GM08714 (cell line): ENCODE measurements around the gene RPL39L.

Experiments used
- H3K4me3 ChIP-seq: fragments of 200-500 bp; sonication (Bioruptor generic); 2 replicates; pipeline ENCODE4 v1.5.1; 2014; ENCODE audit warnings: mild to moderate bottlenecking, low read length, inconsistent platforms
- ZNF274 ChIP-seq: IDR thresholded peaks from 2 replicates; pipeline ENCODE4 v1.6.1; 2012; ENCODE audit warnings: mild to moderate bottlenecking, low read depth, low read length

RPL39L gene

DNA sequence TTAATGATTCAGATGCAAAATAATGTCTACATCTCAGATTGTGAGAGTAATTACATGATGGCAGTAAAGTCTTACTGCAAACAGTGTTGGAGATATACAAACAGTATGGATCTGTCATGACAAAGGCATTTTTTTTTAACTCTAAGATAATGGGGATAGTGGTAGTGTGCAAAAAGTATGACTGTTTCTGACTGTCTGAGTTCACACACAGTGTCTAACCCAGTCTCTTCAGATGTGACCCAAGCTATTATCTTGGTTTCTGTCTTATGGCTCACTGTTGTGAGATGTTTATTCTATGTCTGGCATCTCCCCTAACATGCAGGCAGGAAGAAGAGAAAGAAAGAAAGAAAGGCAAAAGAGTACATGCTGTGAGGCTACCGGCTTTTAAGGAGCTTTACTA lies 17.0 kb downstream of the RPL39L start:
- no peak for TF ChIP-seq ZNF274
- no peak overlapping the region for H3K4me3 ChIP-seq

DNA sequence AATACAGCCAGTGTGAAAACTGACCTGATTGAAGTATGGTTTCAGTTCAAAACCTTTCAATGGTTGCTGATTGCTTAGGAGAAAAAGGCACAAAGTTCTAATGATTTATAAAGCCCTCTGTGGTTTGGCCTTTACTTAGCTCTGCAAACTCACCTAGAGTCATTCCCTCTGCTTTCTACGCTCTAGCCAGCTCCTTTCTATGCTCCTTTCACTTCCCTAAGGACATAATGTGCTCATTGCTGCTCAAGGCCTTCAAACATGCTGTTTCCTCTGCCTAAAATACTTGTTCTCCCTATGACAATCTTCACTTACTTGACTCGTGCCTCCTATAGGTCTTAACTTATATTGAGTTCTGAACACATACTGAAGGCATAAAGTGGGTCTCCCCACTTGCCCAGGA lies 19.0 kb downstream of the RPL39L start:
- no peak for TF ChIP-seq ZNF274
- H3K4me3 ChIP-seq, result no peak overlapping the region

DNA sequence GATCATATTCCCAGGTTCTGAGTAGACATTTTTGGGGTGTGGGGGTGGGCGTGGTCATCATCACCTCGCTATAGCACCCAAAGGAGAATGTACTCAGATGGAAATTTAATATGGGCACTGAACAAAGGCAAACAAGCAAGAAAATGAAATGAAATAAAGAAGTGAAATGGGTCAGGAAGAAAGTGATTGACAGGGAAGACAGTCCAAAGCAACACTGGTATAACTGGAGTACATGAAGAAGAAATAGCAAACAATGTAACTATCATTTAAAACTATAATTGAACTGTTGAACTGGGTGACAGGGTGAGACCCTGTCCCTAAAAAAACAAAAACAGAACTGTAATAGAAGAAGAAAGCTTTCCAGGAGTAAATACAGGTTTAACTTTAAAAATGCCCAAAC lies 24.8 kb downstream of the RPL39L start:
- no peak for TF ChIP-seq ZNF274
- no peak overlapping the region for H3K4me3 ChIP-seq

DNA sequence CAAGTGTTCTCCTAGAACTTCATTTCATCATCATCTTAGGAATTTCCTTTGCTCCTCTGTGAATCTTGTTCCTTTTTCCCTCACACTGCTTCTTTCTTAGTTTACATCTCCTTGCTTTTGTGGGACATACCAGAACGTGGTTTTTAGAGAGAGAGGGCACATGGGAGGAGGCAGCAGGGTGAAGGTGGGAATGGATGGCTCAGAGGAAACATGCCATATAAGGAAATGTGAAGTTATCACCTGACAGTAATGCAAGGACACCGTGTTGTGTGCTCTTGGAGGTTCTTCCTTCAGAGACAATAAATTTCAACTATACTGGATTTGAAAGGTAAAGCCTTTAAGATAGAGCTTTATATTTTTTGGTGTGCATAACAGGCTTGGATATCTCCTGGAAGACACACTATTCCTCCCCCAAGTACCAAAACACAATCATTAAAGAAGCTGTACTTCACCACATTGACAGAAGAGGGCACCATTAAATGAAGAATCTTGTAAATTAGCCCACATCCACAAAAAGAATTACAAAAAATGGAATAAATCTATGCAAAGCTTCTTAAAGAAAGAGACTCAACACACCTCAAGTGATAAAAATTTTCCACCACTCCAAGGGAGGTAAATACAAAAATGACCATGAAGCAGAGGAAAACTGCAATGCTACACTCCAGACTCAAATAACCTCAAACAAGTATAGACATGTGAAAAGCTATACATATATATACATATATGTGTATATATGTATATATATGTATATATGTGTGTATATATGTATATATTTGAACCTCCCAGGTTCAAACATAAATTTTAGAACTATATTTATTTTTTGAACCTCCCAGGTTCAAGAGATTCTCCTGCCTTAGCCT lies 26.1 kb downstream of the RPL39L start:
- H3K4me3 ChIP-seq, result no peak overlapping the region
- TF ChIP-seq ZNF274, result no peak

DNA sequence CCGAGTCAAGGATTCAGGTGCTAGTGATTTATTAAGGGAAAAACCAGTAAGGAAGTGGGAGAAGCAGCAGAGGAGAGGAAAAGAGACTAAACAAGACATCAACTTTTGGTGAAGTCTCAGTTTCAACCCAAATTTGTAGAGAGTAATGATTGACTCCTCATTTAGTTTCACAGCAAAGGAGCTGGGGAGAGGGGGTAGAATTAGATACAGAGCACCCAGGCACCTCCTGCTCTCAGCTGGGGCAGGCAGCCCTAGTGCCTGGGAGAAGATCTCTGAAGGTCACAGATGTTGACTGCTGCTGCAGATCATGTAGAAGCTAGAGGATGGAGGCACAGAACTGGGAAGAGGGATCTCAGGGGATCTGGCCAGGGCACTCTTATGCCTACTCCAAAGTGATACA lies 29.1 kb downstream of the RPL39L start:
- no peak overlapping the region for H3K4me3 ChIP-seq
- TF ChIP-seq ZNF274, result no peak

DNA sequence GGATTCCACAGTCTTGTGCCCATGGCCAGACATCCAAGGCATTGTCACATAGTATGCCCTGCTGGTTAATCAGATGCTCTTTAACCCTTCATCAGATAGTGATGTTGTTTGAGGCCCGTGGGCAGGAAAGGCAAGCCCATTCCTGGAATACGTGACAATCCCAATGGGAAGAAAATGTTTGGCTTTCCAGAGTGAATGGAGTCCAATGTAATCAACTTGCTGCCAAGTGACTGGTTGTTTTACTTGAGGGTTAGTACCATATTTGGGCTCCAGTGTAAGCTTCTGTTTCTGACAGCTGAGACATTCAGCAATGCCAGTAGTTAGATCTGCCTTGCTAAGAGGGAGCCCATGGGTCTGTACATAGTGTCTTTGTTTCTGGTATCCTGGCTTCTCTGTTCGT lies 31.3 kb downstream of the RPL39L start:
- H3K4me3 ChIP-seq, result no peak overlapping the region
- TF ChIP-seq ZNF274, result no peak

DNA sequence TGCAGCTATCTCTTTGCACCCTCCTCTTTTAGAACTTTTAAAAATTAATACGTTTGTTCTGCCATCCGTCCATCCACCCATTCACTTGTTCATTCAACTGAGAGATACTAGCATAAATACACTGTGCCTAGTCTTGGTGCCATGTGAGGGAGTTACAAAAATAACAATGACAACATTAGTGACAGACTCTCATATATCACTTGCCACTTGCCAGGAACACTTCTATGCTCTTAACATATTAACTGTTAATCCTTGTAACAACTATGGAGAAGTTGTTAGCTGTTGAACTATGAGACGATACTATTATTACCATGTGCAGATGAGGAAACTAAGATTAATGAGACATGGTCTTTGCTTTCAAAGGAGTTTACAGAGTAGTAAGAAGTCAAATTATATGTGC lies 33.6 kb downstream of the RPL39L start:
- no peak overlapping the region for H3K4me3 ChIP-seq
- TF ChIP-seq ZNF274, result no peak

DNA sequence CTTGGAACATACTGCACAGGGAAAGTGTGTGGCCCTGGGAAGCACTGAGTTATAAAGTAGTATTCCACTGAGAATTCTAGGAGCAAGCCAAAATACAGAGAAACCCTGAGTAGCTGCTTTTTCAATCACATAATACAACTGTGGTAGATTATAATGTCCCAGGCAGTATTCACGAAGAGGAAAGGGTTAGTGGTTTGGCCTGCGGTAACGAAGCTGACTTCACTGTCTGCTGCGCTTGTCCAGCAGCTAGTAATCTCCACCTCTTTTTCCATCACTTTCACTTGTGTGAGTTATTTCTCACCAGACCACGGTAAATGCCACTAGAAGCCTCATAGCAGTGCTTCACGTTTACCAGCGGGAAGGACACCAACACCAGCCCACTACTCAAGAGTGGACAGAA lies 34.4 kb downstream of the RPL39L start:
- H3K4me3 ChIP-seq, result no peak overlapping the region
- TF ChIP-seq ZNF274, result no peak

DNA sequence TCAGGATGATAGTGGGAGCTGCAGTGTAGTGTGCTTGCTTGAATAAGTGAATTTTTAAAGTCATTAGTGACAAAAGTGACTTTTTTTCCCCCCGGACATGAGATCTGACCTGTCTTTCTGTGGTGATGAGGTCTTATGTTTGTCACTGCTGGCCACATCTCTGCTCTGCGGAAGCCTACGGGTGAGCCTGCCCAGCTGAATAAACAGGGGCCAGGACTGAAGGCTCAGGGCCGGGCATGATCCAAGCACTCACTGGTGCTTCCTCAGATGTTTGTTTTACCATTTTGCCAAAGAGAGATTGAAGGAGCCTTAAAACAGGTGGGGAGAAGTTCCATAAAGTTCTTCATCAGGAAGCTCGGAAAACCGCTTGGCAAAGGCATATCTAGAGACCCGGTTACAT lies 35.0 kb downstream of the RPL39L start:
- H3K4me3 ChIP-seq, result no peak overlapping the region
- TF ChIP-seq ZNF274, result no peak

DNA sequence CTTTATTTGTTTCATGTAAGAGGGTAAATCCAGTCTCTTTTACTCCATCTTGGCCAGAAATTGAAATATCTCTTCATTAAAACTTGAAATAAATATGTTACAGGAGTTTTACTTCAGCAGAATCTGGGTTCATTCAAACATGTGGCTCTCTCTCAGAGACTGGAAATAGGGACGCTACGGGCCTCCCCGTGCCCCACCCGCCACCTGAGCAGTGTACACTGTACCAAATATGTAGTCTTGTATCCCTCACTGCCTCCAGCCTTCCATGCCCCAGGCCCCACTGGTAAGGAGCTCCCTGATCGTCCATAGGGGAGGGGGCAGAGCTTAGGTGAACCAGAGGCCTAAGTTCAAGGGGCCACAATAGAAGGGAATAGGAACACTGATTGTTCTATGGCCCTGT lies 36.0 kb downstream of the RPL39L start:
- no peak overlapping the region for H3K4me3 ChIP-seq
- no peak for TF ChIP-seq ZNF274

DNA sequence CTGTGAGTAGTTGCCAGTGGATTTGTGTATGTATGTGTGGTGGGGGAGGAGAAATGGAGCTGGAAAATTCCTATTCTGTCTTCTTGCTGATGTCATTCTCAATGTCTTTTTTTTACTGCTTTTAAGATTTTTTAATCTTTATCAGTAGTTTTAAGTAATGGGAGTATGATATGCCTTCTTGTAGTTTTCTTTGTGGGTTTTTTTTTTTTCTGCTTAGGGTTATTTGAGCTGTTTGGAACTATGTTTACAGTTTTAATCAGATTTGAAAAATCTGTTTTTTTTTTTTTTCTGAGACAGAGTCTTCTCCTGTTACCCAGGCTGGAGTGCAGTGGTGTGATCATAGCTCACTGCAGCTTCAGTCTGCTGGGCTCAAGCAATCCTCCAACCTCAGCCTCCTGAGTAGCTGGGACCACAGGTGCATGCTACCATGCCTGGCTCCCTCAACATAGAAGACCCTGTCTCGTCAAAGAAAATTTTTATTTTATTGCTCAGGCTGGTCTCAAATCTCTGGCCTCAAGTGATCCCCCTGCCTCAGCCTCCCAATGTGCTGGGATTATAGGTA lies 37.1 kb downstream of the RPL39L start:
- no peak overlapping the region for H3K4me3 ChIP-seq
- TF ChIP-seq ZNF274, result no peak

DNA sequence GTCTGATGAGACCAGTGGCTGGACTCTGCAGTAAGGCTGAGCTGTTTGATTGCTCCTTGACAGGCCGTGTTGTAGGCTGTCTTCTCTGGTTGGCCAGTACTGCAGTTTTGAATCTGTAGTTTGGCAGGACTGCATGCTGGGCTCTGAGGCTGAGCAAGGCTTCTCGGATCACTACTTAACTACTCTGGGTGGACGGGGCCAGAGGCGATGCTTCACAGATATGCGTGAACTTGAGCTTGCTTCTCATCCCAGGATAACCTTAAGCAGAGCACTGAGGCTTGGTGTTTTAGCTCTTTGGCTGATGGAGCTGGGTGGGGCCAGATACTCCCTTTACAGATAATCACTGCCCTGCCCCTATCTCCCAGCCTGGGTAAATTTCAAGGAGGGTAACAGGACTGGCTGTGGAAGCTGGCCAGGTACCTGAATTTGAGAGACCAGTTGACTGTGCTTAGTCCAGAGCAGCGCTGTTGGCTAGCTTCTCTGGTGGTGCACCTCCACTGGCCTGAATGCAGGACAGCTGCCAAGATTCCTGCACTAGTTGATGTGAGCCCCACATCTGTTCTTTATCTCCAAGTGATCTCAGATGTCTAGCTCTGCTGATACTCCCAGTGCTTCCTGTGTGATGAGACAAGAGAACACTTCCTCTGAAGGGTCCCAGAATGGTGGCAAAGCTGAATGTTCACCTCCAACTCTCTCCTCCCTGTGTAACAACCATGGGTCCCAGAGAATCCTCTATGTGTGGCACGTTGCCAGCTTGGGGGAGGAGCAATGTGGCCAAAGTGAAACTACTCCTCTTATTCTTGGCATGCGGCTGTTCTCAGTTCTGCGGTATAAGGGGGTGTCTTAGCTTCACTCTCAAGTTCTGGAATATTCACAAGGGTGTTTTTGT lies 37.9 kb downstream of the RPL39L start:
- H3K4me3 ChIP-seq, result no peak overlapping the region
- TF ChIP-seq ZNF274, result no peak

DNA sequence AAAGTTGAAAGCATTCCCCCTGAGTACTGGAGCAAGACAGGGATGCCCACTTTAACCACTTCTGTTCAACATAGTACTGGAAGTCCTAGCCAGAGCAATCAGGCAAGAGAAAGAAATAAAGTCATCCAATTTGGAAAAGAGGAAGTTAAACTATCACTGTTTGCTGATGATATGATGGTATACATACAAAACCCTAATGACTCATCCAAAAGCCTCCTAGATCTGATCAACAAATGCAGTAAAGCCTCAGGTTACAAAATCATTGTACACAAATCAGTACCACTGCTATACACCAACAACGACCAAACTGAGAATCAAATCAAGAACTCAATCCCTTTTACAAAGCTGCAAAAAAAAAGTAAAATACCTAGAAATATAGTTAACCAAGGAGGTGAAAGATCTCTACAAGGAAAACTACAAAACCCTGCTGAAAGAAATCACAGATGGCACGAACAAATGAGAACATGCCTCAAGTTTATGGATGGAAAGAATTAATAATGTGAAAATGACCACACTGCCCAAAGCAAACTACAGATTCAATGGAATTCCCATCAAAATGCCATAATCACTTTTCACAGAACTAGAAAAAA lies 40.3 kb downstream of the RPL39L start:
- no peak for TF ChIP-seq ZNF274
- H3K4me3 ChIP-seq, result no peak overlapping the region

DNA sequence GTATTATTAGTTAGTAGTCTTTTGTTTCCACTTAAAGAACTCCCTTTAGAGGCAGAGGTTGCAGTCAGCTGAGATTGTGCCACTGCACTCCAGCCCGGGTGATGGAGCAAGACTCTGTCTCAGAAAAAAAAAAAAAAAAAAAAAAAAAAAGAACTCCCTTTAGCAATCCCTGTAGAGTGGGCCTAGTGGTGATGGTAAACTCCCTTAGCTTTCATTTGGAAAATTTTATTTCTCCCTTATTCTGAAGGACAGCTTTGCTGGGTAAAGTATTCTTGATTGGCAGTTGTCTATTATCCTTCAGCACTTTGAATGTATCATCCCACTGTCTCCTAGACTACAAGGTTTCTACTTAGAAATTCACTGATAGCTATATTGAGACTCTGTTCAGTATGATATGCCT lies 46.0 kb downstream of the RPL39L start:
- H3K4me3 ChIP-seq, result no peak overlapping the region
- TF ChIP-seq ZNF274, result no peak
